GM18868 (cell line): Measurements from ENCODE around the gene OR10AD1.

Experiments used
- ATAC-seq: cut with Tn5 transposase; IDR thresholded peaks from one replicate; pipeline ENCODE4 v1.9.1; 2021; ENCODE audit warnings: mild to moderate bottlenecking, moderate library complexity; ENCODE audit not compliant: unreplicated experiment

OR10AD1 gene

DNA sequence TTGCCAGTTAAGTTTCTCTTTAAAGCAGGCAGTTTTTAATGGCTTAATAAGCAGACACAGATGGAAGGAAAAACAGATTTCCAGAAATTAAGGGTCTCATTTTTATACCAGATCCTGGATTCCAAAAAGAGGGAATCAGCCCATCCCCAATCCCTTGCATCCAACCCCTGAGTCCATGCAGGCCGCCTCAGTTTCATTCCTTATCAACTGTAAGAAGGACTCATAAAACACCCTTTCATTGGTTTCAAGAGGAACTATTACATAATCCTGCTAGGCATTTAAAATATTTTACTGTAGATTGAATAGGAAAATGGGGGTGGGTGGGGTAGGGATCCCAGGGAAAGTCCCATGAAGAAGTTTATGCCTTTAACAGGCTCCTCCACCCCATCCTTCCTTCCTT is 10.2 kb downstream of the OR10AD1 start:
- no peak for ATAC-seq

DNA sequence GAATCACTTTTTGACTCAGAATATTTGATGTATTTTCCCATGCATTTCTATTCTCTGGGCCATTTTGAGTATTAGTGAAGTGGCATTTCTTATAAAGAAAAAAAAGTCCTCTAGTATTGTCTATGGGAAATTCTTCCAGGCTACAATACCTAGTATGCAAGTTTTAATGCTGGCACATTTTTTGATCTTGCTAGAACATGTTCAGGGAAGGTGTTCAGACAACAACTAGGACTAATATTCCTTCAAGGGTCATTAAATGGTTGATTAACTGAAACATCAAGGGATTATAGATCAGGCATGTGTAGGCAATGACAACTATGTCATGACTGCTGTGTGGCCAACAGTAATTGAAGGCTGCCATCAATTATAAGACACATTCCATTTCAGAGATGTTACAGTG is 12.0 kb downstream of the OR10AD1 start:
- no peak for ATAC-seq

DNA sequence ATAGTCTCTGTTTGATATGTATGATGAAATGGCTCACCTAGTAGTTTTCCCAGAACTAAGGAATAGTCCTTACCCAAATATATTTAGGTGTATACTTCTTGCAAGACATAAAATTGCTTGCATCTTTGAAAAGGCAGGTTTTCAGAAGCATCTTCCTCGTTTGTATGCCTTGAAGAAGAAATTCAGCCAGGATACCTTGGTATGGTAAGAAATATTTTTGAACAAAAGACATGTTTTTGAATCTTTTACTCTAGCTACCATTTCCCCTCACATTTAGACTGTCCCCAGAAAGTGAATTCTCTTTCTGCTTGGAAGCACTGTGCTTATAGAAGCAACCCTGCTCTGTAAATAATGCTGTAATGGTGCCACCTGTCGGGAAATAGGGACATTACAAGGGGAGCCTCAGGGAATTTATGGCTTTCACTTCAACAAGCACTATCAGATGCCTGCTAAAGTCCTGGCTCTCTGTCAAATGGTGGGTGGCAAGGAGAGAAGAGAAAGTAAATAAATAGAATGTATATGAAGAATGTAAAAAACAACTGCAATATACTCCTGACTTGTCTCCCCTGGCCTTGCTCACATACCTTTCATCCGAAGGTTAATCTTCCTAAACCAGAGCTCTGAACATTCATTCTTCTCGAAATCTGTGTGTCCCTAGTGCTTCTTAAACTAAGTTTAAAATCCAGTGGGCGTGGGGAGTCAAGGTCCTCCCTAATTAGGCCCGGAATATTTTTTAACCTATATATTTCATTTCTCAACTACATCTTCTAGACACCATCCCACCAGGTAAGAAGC is 13.6 kb downstream of the OR10AD1 start:
- peak; percentile 77 for ATAC-seq

DNA sequence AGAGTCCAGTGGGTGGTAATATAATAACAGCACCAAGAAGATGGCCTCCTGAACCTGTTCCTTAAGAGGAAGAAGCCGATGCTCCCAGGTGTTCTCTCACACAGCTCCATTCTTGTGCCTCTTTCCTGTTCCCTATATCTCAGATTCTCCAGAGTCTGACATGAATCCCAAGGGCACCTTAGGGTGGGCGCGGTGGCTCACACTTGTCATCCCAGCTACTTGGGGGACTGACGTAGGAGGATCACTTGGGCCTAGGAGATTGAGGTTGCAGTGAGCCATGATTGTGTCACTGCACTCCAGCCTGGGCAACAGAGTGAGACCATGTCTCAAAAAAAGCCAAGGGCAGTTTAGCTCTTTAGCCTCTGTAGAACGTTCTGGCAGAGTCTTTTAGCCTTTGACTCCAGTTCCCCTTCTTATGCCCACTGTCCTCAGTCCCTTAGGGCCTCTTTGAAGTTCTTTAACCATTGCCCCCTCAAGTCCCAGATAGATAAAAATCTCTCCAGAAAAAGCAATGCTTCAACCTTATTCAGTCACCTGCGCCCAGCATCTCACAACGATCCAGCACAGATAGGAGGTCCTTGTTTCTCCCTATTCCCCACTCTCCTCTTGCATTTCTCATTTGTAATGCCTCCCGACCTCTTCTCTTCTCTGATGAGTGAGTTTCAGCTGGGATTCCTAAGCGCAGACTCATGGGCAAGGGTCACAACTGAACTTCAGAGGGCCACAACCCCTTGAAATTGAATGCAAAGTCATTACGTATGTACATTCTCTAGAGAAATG is 15.0 kb downstream of the OR10AD1 start:
- ATAC-seq = no peak

DNA sequence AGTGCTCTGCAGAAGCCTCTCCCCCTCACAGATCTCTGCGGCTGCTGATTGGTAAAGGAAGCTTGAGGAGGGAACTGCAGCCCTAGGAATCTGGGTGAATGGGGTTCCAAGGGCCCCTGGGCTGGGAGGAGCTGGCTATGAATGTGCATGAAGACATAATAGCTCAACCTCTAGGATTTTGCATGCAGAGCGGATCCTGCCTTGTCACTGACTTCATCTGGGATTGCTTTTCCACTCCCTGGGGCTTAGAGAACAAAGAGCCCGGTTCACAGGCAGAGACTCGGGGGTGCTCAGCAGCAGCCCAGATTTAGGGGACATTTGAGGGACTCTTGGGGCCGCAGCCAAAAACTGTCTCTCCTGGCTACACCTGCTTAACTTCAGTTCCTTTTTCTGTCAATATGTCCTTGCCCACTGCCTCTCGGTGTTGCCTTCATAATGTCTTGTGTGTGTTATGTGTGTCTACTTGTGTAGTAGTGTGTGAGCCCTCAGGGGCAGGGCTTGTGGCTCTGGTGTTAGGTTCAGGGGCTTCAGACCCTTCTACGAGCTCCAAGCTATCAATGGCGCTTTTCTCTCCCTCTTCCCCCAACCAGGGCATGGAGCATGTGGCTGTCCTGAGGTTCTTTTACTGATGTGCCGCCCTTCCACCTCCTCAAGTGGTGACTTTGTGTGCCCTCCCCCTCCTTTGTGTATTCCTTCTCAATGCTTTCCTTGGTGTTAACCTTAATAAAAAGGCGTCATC is 17.7 kb downstream of the OR10AD1 start:
- peak; percentile 31 for ATAC-seq

DNA sequence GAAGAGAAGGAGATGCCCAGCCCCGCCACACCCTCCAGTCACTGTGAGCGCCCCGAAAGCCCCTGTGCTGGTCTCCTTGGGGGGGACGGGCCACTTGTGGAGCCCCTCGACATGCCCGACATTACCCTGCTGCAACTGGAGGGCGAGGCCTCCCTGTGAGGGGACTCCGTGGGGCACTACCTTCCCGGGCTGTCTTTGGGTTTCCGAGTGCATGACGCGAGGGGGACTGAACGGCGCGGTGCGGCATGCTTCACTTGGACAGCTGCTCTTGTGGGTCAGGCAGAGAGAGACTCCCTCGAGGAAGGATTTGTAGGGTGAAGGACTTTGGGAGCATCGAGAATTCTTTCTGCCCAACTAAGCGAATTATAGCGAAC is 18.6 kb downstream of the OR10AD1 start:
- ATAC-seq = no peak

DNA sequence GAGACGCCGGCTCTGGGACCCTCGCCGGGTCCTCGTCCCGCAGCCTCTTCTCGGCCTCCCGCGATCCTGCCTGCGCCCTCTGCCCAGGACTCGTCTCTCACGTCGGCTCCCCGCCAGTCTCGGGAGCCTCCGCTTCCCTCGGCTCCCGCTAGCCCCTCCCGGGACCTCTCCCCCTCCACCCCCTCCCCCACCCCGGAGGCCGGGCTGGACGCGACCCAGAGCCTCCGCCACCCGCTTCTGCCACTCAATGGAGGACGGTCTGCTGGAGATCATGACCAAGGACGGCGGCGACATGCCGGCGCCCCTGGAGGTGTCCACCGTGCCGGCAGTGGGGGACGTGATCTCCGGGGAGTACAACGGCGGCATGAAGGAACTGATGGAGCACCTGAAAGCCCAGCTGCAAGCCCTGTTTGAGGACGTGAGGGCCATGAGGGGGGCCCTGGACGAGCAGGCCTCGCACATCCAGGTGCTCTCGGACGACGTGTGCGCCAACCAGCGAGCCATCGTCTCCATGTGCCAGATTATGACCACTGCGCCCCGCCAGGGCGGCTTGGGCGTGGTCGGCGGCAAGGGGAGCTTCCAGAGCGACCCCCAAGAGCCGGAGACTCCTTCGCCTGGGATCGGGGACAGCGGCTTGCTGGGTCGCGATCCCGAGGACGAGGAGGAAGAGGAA is 19.1 kb downstream of the OR10AD1 start:
- no peak for ATAC-seq

DNA sequence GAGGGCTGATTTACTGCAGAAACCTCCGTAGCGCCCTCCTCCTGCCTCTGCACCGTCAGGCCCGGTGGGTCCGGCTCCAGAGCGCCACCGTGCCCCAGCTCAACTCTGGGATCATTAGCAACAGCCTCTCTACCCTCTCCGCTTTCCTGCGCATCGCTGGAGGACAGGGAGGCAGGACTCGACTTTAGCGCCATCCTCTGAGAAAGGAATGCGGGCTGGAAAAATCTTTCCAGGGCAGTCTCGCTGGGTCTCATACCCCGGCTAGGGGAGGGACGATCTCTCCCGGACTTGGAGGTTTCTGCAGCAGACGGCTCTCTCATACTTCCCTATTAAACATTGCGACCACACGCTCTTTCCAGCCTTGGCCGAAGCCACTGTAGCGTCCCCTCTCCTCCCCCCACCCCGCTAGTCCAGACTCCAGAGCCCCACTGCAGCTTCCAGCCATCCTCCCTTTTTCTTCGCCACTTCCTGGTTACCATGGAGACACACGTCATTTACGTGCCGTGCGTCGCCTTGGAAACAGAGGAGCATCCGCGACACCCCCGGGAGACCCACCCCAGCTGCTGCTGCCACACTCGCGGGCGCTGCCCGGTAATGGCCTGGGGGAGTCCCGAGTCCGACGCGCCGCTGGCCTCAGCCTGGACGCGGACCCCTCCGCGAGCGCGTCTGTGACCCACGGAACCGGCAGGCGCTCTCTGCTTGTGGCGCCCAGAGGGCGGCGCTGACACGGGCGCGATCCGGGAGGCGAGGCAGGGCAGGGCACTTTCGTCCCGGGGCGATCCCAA is 19.8 kb downstream of the OR10AD1 start, which contains the start of gene CCDC184:
TSS of gene CCDC184 (plus strand) at position 554 of the 785 bp plus-strand sequence. CDS start 479 bp downstream, outside the sequence.
- peak; percentile 73 for ATAC-seq

DNA sequence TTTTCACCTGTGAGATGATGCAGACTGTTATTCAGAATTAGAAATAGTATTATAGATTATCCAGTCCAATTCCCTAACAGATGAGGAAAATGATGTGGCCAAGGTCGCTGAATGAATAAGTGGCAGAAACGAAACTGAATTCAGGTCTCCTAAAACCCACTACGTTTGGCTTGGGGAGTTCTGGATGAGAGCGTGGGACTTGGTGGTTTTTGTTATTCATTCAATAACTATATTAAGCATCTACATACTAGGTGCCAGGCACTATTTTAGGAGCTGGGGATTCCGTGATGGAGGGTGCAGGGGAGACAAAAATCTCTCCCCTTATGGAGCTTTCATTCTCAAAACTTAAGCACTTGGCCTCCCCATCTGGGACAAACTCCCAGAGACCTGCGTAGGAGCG is 20.5 kb downstream of the OR10AD1 start:
- ATAC-seq = no peak

DNA sequence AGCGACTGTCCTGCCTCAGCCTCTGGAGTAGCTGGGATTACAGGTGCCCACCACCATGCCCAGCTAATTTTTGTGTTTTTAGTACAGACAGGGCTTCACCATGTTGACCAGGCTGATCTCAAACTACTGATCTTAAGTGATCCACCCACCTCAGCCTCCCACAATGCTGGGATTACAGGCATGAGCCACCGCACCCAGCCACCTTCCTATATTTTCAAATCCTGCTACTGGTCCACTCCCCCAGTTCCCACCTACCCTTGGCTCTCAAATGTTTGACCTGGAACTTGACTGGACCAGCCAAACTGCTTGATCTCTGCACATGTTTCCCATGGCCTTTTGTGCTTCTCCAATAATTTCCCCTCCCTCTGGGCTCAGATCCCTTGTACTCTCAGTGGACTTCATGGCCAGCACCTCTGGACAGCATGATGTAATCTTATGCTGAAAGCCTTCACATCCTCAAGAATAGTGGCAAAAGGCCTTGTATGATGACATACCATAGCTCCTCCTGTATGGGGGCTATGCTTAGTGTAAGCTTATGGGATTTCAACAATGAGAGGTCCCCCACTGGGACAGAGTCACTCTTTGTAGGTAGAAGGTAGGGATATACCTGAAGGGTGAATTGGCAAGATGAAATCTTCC is 22.1 kb downstream of the OR10AD1 start:
- no peak for ATAC-seq

DNA sequence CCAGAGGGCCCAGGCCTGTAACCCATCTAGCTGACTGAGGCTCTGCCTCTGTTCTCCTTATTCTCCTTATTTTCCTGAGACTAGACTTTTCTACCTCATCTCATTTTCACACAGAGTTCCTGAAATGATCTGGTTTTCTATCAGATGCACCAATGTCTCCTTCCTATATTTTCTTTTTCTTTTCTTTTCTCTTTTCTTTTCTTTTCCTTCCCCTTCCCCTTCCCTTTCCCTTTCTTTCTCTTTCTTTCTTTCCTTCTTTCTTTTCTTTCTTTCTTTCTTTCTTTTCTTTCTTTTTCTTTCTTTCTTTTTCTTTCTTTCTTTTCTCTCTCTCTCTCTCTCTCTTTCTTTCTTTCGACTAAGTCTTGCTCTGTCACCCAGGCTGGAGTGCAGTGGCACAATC is 22.7 kb downstream of the OR10AD1 start:
- ATAC-seq = no peak

DNA sequence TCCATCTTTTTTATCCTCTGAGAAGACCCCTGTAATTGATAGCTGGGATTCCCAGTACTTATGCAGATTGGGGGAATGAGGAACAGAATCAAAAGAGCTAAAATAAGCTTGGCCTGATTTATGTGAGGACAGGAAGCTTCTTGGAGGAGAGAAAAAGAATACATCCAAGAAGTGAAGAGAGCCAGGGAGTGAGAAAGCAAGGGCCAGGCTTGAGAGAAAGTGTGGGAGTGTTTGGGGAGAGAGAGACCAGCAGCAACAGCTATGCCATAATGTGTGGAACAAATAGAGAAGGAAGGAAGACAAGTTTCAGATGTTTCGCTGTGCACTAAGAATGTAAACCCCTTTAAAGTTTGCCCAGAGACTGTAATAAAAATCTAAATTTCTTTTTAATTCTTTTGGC is 23.6 kb downstream of the OR10AD1 start:
- no peak for ATAC-seq

DNA sequence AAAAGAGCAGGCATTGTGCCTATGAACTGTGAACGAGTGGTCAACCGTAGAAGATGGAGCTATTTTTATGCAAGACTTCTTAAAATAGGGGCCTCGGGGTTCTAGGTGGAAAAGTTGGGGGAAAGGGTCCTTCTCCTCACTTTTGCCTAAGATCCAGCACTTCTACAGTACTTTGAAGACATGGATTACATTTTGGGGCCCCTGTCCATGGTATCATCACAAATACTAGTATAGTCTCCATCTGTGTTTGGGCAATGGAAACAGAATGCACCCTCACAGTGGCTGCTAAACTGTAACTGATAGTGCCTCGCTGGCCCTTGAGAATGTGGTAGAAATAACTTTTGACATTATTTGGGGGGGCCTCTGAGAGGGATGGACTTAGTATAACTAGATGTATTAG is 25.1 kb downstream of the OR10AD1 start:
- ATAC-seq = no peak

DNA sequence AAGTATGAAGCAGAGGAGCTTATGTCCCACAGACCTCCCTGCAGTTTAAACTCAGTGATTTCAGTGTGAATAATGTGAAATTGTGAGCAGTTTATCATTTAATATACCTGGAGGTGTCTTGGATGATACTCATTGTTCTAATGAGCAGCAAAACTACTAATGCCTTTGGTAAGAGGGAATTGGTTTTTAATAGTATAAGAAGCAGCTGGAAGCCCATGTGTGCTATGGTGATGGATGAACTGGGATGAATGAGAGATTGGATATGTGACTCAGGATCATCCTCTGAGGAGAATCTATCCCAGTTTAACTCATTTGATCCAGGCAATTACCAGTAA is 26.7 kb downstream of the OR10AD1 start:
- no peak for ATAC-seq

DNA sequence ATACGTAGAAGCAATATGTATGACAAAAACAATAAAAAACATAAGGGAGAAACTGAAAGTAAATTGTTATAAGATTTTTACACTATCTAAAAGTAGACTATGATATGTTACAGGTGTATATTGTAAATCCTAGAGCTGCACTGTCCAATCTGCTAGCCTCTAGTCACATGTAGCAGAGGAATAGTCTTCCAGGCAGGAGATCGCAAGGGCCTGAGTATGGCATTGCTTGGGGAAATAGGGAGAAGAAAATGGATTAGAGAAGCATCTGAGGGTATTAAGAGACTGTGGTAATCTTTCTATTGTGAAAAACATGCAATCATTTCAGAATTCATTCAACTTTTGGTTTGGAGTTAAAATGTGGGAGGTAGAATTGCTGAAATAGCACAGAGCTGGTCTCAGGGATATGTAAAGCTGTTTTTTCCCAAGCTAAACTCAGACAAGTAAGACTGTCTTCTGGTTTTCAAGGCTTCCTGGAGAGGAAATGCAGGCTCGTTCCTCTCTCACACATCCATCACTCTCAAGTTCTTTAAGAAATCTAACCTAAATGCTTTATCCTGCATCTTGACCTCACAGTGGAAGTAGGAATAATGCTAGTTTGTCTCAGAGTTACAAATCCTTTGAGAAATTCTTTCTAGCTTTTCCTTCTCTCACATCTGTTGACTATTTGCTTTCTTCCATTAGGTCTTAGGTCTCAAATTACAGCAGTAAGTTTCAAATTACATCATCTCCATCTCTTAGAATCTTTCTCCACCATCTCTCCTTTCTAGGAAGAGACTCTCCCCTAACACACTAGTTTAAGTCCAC is 27.3 kb downstream of the OR10AD1 start:
- ATAC-seq = no peak

DNA sequence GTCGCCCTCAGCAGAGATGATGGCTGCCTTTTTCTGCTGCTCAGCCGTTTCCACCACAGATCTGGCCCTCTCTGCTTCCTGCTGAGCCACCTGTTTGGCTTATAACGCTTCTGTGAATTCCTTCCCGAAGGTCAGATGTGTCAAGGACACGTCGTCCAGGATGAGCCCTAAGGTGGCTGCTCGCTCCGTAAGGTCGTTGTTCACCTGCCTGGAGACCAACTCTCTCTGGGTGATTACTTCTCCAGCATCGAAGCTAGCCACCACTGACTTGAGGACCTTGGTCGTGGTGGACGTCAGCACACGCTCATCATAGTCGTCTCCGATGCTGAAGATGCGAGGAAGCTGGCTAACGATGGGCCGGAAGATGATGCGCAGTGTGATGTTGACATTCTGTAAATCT is 34.1 kb downstream of the OR10AD1 start:
- ATAC-seq = no peak

DNA sequence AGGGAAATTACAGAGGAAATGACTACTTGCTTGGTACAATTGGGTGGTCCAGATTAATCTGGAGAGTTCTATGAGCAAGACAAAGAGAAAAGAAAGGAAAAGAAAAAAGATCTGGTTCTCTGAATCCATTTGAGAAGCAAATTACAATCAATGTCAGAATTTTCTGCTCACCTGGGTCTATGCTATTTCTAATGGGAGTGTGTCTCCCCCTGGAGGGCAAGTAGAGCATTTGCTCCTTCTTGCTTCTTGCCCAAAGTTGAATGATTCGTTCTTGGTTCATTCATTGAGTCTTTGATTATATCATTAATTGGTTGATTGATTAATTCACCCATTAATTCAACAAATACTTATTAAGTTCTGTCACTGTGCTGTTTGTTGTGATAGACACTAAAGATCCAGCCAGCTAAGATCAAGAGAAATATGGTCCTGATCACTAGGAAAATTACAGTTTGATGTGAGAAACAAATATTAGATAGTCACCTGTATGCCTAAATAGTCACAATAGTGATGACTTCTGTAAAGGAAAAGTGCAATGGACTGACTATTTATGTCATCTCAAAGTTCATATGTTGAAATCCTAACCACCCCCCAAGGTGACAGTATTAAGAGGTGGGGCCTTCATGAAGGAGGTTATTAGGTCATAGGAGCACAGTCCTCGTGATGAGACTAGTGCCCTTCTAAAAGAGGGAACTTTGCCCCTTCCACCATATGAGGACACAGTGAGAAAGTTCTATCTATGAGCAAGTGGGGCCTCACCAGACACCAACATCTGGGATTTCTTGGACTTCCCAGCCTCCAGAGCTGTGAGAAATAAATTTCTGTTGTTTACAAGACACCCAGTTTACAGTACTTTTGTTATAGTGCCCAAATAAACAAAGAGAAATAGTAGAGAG is 37.8 kb downstream of the OR10AD1 start:
- ATAC-seq = peak; percentile 45

DNA sequence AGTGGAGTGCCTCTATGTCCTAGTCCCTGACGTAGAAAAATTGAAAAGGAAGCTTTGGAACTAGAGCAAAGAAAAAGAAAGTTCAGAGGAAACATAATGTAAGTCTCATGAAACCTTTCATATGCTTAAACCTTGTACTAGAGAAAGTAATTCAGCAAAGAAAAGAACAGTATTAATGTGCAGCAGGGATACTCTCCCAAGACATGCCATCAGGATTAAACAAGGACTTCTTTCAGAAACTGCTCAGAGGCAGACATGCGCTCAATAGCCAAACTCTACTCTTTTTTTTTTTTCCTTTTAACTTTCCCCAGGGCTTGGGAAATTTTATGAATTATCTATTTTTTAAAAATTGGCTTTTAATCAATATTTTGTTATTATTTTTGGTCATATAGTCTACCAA is 38.6 kb downstream of the OR10AD1 start:
- no peak for ATAC-seq
